GM21576 (cell line): ENCODE data around the gene GPT2.
A peak's percentile ranks its signal among the peaks of the same experiment; 100 is the strongest.

Experiments
- ATAC-seq: cut with Tn5 transposase; IDR thresholded peaks from one replicate; pipeline ENCODE4 v1.9.1; 2021; ENCODE audit warnings: mild to moderate bottlenecking, moderate library complexity; ENCODE audit not compliant: unreplicated experiment

The GPT2 gene, protein sequence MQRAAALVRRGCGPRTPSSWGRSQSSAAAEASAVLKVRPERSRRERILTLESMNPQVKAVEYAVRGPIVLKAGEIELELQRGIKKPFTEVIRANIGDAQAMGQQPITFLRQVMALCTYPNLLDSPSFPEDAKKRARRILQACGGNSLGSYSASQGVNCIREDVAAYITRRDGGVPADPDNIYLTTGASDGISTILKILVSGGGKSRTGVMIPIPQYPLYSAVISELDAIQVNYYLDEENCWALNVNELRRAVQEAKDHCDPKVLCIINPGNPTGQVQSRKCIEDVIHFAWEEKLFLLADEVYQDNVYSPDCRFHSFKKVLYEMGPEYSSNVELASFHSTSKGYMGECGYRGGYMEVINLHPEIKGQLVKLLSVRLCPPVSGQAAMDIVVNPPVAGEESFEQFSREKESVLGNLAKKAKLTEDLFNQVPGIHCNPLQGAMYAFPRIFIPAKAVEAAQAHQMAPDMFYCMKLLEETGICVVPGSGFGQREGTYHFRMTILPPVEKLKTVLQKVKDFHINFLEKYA

DNA sequence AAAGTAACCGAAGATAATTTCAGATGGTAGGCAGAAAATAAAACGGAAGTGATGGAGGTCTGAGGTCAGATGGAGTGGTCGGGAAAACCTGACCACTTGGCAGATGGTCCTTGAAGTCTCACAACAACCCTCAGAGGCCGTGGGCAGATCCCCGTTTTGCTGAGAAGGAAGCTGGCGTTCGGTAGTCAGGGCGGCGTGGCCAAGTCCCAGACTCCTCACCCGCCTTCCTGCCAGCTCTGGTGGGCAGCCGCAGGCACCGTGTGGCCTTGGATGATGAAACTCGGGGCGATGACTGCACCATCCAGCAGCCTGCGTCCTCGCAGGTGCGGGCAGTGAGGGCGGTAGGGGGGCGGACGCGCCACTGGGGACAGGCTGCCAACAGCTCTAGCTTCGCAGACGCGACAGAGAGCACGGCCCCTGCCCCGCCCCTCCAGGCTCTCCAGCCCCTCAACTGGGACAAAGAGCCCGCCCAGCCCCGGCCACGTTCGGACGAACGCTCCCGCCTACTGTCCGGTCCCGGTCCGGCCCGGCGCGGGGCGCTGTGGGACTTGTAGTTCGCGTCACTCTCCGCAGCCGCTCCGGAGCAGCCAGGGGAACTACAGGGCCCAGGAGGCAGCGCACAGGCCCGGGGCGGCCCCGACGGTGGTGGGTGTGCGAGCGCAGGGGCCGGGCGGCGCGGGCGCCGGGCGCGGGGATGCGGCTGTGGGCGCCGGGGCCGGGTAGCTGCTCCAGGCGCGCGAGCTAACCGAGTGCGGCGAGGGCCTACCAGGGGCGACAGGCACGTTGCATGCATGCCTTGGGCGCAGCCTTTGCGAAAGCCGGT, at the start of gene GPT2:
TSS of gene GPT2 (plus strand) at position 673 of the 823 bp plus-strand sequence. CDS start 354 bp downstream, outside the sequence.
- ATAC-seq, result peak; percentile 94

- ATAC-seq, result no peak
Observed at GRCh38 chr16:46836534-46837530, 47.3 kb upstream of the GPT2 start.

DNA sequence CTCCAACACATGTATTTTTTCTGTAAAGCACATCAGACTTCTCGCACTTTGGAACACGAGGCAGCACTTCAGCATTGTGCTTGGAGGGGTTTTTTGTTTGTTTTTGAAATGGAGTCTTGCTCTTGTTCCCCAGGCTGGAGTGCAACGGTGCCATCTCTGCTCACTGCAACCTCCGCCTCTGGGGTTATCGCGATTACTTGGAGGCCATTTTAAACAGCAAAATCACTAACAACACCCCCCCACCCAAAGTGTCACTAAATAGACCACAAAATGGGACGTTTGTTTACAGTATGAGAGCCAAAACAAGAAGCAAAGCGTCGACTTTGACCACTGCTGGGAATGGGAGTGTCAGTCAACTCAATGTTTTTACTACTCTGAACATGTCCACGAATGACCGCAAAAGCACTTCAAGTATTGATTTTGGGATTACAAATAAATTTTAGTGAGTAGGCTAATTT, 44.1 kb upstream of the GPT2 start:
- no peak for ATAC-seq

GRCh38 chr16:46842192-46842895, 41.8 kb upstream of the GPT2 start:
- no peak for ATAC-seq

DNA sequence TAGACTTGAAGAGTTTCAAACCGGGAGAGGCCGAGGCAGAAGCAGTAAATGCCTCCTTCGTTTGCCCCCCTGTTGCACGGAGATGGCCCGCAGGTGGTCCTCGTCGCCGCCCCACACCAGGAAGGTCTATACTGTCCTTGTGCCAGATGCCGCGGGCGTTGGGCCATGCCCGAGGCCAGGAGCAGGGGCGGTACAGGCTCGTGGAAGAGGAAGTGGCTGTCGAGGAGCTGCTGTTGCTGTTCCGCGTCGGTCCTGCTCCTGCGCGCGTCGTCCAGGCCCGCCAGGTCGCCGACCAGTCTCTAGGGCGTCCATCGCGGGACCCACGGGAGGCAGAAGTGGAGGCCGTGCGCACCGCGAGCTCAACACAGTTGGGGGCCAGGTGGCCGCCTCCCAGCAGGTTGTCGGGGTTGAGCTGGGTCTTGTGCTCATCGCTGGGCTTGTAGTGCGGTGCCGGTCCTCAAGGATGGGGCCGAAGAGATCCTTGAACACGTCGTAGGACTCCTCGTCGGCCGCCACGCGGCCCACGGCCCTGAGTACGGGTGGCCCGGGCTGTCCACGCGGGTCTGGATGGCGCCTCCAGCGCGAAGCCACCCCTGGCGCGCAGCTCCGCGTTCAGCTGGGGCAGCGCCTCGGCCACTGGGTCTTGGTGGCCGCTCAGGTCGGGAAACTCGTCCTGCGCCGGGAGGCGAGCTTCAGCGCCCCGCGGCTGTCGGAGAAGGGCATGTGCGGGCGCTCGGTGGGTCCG, 40.1 kb upstream of the GPT2 start:
- ATAC-seq, result no peak

GRCh38 chr16:46844771-46845170, 39.4 kb upstream of the GPT2 start:
- ATAC-seq, result no peak

GRCh38 chr16:46845952-46846351, 38.2 kb upstream of the GPT2 start:
- no peak for ATAC-seq

GRCh38 chr16:46848768-46849764, 35.1 kb upstream of the GPT2 start:
- no peak for ATAC-seq

DNA sequence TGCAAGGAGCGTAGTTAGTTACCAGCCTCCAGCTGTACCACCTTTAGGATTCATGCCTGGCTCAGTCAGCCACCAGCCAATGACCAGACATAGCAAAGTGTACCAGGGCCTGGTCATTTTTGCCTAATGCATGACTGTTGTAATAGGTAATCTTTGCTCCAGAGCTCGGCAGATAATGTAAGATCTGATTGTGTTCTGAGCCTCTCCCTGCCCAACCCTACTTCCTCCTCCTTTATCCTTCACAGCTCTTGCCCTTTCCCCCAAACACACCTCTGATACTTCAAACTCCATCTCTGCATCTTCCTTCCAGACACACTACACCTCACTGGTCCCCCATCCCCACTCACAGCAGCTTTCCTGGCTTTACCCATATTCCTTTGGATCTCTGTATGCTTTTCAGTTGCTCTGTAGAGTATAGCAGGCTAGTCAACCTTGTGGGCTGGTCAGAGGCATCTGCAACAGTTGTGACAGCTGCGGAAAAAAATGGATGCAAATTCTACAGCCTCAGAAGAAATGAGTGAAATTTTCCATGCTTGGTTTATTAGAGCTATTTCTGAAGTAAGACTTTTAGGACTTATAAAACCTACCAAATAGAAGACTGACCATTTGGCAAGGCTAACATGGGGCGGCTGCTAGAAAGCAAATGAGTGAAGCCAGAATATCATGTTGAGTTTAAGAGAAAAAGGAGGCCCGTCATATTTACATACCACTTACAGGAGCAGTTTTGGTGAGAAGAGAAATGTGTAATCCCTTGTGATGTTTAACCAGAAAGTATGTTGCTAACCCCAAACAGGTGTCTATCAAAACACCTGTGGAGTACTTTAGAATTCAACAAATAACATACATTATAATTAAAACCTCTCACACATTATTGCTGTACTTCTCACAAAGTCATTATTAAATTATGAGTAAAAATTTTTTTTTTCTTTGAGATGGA, 33.3 kb upstream of the GPT2 start:
- ATAC-seq, result no peak

DNA sequence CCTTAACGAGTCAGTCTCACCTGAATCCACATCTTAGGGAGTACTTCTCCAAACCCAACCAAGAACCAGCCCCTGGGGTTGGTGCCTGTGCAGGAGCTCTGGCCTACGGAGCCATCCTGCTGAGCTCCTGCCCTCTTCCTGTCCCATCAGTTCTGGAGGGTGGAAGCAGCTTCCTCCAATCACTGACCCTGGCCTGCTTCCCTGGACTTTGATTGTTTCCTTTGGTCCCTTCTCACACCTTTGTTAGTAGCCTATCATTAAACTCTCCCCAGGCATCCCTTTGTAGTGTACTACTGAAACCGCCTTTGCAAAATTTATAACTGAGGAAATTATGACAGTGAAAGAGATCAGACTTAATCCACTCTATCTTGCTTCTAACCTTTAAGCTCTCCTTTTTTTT, 32.0 kb upstream of the GPT2 start:
- ATAC-seq, result no peak

DNA sequence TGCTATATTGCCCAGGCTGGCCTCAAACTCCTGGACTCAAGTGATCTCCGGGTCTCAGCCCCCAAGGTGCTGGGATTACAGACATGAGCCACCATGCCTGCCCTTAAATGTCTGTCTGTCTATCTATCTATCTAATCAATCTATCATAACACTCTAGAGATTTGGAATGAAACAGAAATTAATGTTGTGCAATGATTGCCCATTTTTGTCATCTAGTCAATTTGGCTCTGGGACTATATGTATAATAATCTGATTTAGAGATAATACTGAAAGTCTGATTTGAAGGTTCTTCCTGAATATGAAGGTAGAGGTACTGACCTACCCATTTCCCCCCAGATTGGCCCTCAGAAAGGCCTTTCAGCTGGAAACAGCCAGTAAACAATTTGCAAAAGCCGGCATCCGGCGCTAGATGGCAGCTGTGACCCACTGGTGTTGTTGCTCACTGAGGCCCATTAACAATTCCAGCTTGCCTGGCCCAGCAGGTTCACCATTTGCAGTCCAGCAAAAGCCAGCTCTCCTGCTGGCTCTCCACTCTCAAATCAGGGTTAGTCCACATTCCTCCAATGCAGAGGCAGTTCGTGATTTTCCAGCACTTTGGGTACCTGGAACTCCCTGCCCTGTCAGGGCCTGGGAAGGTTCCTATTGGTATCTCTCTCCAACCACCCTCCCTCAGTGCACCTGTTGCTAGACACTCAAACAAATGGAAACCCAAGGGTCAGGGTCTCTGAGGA, 30.3 kb upstream of the GPT2 start:
- no peak for ATAC-seq

- ATAC-seq, result no peak
Observed at GRCh38 chr16:46854846-46855245, 29.3 kb upstream of the GPT2 start.

DNA sequence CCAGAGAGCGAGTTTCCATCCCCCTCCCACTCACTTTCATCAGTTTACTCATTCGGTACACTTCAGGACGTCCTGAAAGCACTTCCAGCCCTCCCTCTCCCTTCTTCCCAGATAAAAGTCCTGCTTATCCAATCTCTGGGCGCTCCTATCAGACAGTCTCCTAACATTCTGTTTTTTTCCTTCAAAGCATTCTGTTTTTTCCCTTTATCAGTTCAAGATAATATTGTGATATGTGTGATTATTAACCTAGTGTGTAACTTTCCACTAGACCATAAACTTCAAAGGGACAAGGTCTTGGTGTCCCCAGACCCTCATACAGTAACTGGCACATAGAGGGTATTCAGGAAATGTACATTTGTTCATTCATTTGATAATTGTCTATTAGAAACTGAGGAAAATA, 28.8 kb upstream of the GPT2 start:
- no peak for ATAC-seq

DNA sequence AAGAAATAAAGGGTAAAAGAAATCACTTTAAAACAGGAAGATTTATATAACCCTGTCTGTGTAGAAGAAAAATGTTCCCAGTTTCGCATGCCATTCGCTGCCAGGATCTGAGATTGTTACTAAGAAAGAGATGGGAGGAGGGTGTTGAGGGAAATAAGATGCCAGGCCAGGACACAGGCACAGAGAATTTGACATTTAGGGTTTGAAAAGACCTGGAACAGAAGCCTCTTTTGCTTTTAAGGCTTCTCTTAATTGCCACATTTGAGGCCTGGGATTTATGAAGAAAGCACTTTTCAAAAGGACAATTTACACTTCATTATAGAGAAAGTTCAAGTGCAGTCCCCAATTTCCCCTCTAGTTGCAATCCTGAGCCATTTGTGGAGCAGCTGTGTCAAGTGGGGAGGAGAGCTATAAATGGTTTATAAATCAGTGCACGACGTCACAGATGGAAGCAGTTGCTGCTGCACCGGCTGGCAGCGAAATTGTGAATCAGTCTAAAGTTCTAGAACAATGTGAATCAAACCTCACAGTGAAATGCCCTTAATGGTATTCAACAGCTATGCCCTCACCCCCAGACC, 26.7 kb upstream of the GPT2 start:
- no peak for ATAC-seq

- no peak for ATAC-seq
Observed at GRCh38 chr16:46858151-46858550, 26.0 kb upstream of the GPT2 start.

GRCh38 chr16:46859719-46860152, 24.4 kb upstream of the GPT2 start:
- no peak for ATAC-seq
